SK-N-SH (cell line): Measurements from ENCODE around the gene OSGEP. TPM values are rescaled to one million over a fixed set of nuclear protein-coding genes. Genes with fewer than 3 reads are reported as not detected.

Experiments
- CTCF ChIA-PET: fragments of 300-600, 350-600 bp; formaldehyde crosslinking; extraction: SDS; loops from one replicate; lab custom pipeline; 2021; lab: Yijun Ruan, JAX
- POLR2A ChIA-PET: fragments of 350-600 bp; sonication (Branson Sonifier 250); formaldehyde crosslinking; extraction: SDS; loops from one replicate; lab custom pipeline; 2020; ENCODE audit warnings: antibody characterized with exemption, inconsistent platforms; lab: Yijun Ruan, JAX
- DNase-seq: peaks from one replicate; pipeline ENCODE4 v3.0.0; 2012
- H2AFZ ChIP-seq: fragments of 200-600 bp; sonication (generic); 2 replicates; pipeline ENCODE4 v1.8.1; 2016; ENCODE audit warnings: antibody characterized with exemption, mild to moderate bottlenecking, low read depth
- H3F3A ChIP-seq: fragments of 200-600 bp; sonication (generic); replicated peaks from 2 replicates; pipeline ENCODE3; 2016; ENCODE audit warnings: antibody characterized with exemption, mild to moderate bottlenecking; ENCODE audit not compliant: insufficient read depth
- H3K27ac ChIP-seq, 2 experiments: fragments of 200-500 bp in 1 of 2; fragments of 200-600 bp in 1 of 2; sonication (Bioruptor generic) in 1 of 2; sonication (generic), shearing (Covaris generic) in 1 of 2; 2 replicates each; pipeline versions ENCODE4 v1.5.1 to v1.6.1; 2014 to 2016; ENCODE audit warnings: low read depth in 2 of 2, inconsistent platforms in 1 of 2, low read length in 1 of 2, mild to moderate bottlenecking in 1 of 2, mixed read lengths in 1 of 2
- H3K27me3 ChIP-seq: fragments of 200-600 bp; sonication (generic), shearing (Covaris generic); 2 replicates; pipeline ENCODE4 v1.6.1; 2016; ENCODE audit warnings: mixed run types; ENCODE audit not compliant: insufficient read depth
- H3K36me3 ChIP-seq, 2 experiments: fragments of 200-500 bp in 1 of 2; fragments of 200-600 bp in 1 of 2; sonication (Bioruptor generic) in 1 of 2; sonication (generic) in 1 of 2; replicated peaks in 1 of 2; 2 replicates each; pipeline versions ENCODE3 to v1.5.1; 2014 to 2016; ENCODE audit warnings: low read length in 1 of 2, mild to moderate bottlenecking in 1 of 2; ENCODE audit not compliant: insufficient read depth in 2 of 2, control insufficient read depth in 1 of 2
- H3K4me1 ChIP-seq, 2 experiments: fragments of 200-500 bp in 1 of 2; fragments of 200-600 bp in 1 of 2; sonication (Bioruptor generic) in 1 of 2; sonication (generic), shearing (Covaris generic) in 1 of 2; 2 replicates each; pipeline versions ENCODE4 v1.5.1 to v1.6.1; 2014 to 2016; ENCODE audit warnings: low read depth in 1 of 2, low read length in 1 of 2, mixed run types in 1 of 2; ENCODE audit not compliant: insufficient read depth in 2 of 2, control insufficient read depth in 1 of 2
- H3K4me2 ChIP-seq: fragments of 200-600 bp; sonication (generic), shearing (Covaris generic); 2 replicates; pipeline ENCODE4 v1.6.1; 2017; ENCODE audit warnings: mixed run types
- H3K4me3 ChIP-seq, 2 experiments: fragments of 200-500 bp in 1 of 2; fragments of 200-600 bp in 1 of 2; sonication (Bioruptor generic) in 1 of 2; sonication (generic), shearing (Covaris generic) in 1 of 2; 2 replicates each; pipeline versions ENCODE4 v1.5.1 to v1.8.1; 2014 to 2016; ENCODE audit warnings: low read depth in 2 of 2, inconsistent platforms in 1 of 2, low read length in 1 of 2, mild to moderate bottlenecking in 1 of 2, mixed read lengths in 1 of 2, moderate library complexity in 1 of 2
- H3K79me2 ChIP-seq: fragments of 200-600 bp; sonication (generic); 2 replicates; pipeline ENCODE4 v1.8.1; 2017; ENCODE audit warnings: mild to moderate bottlenecking; ENCODE audit not compliant: insufficient read depth
- H3K9ac ChIP-seq: fragments of 200-600 bp; sonication (generic); 2 replicates; pipeline ENCODE4 v1.6.1; 2017; ENCODE audit warnings: mixed run types
- H3K9me2 ChIP-seq: fragments of 200-600 bp; sonication (generic); 2 replicates; pipeline ENCODE4 v1.6.1; 2017; ENCODE audit warnings: mixed run types
- H3K9me3 ChIP-seq: fragments of 200-600 bp; sonication (generic); 2 replicates; pipeline ENCODE4 v1.6.1; 2017; ENCODE audit warnings: mixed run types, mild to moderate bottlenecking, moderate library complexity
- H4K20me1 ChIP-seq: fragments of 200-600 bp; sonication (generic); 2 replicates; pipeline ENCODE4 v1.6.1; 2017; ENCODE audit warnings: mild to moderate bottlenecking, mixed run types; ENCODE audit not compliant: insufficient read depth
- CHD2 ChIP-seq: fragments of 150-350 bp; IDR thresholded peaks from 2 replicates; pipeline ENCODE4 v1.6.1; 2018; ENCODE audit warnings: low read length; ENCODE audit not compliant: partially characterized antibody
- ELF1 ChIP-seq: IDR thresholded peaks from 2 replicates; pipeline ENCODE4 v1.4.0; 2012
- FOXJ3 ChIP-seq: sonication (generic); formaldehyde crosslinking; IDR thresholded peaks from 2 replicates; pipeline ENCODE4 v1.5.1; 2020; ENCODE audit warnings: mild to moderate bottlenecking, missing genetic modification reagents
- FOXM1 ChIP-seq: IDR thresholded peaks from 2 replicates; pipeline ENCODE4 v1.4.0; 2012; ENCODE audit warnings: low read depth, mild to moderate bottlenecking
- GABPA ChIP-seq: IDR thresholded peaks from 2 replicates; pipeline ENCODE4 v1.4.0; 2012; ENCODE audit warnings: low read depth, mild to moderate bottlenecking
- GATA2 ChIP-seq: sonication (generic); formaldehyde crosslinking; IDR thresholded peaks from 2 replicates; pipeline ENCODE4 v1.5.0; 2020; ENCODE audit warnings: mild to moderate bottlenecking, missing genetic modification reagents
- MEF2A ChIP-seq: IDR thresholded peaks from 2 replicates; pipeline ENCODE4 v1.4.0; 2012; ENCODE audit warnings: low read depth, borderline replicate concordance
- MXI1 ChIP-seq: IDR thresholded peaks from 2 replicates; pipeline ENCODE4 v1.6.1; 2012; ENCODE audit warnings: mild to moderate bottlenecking, low read depth, low read length, improper control_type of control experiment
- NFIC ChIP-seq: IDR thresholded peaks from 2 replicates; pipeline ENCODE4 v1.4.0; 2012; ENCODE audit warnings: borderline replicate concordance
- POLR2AphosphoS5 ChIP-seq: IDR thresholded peaks from 2 replicates; pipeline ENCODE4 v1.6.1; 2012; ENCODE audit warnings: low read depth, low read length
- RAD21 ChIP-seq: IDR thresholded peaks from 2 replicates; pipeline ENCODE4 v1.6.1; 2012; ENCODE audit warnings: mild to moderate bottlenecking, low read length
- RFX5 ChIP-seq: IDR thresholded peaks from 2 replicates; pipeline ENCODE4 v1.6.1; 2012; ENCODE audit warnings: mild to moderate bottlenecking, improper control_type of control experiment, low read length
- TCF12 ChIP-seq: IDR thresholded peaks from 2 replicates; pipeline ENCODE4 v1.4.0; 2012
- USF1 ChIP-seq: IDR thresholded peaks from 2 replicates; pipeline ENCODE4 v1.4.0; 2012; ENCODE audit warnings: low read depth, borderline replicate concordance
- USF2 ChIP-seq: fragments of 150-350 bp; IDR thresholded peaks from 2 replicates; pipeline ENCODE4 v1.6.1; 2017; ENCODE audit warnings: antibody characterized with exemption, low read length, low read depth, borderline replicate concordance
- YY1 ChIP-seq: IDR thresholded peaks from 2 replicates; pipeline ENCODE4 v1.4.0; 2012; ENCODE audit warnings: low read depth, mild to moderate bottlenecking
- ZBTB33 ChIP-seq: IDR thresholded peaks from 2 replicates; pipeline ENCODE4 v1.4.0; 2012; ENCODE audit warnings: low read depth, borderline replicate concordance
- WGBS: methylation state at CpG from one replicate; pipeline ENCODE4 v1.1.6; 2017; ENCODE audit warnings: low lambda C conversion rate; 5-methylcytosine and 5-hydroxymethylcytosine counted together
- polyA plus RNA-seq, 3 experiments: library from polyadenylated mRNA; depleted of rRNA; stranded (reverse); fragments of >200 nt; gene quantifications; 2 replicates each; pipeline ENCODE4 v1.2.3, GENCODE V29; 2012

Gene OSGEP
- polyA plus RNA-seq, 1 of the 3 experiments (the other 2 are of a cell fraction) = 32.9 TPM

- CTCF ChIA-PET = no interaction called here
- no peaks in the 10 kb centered on the region for H4K20me1 ChIP-seq
- DNase-seq = no peak
- no peak overlapping the region for H3K9ac ChIP-seq
- no peaks in the 10 kb centered on the region for H3K9me3 ChIP-seq
- no peak overlapping the region for H3K4me2 ChIP-seq
- no peak overlapping the region for H2AFZ ChIP-seq
- no peaks in the 10 kb centered on the region for H3K9me2 ChIP-seq
- peaks cover 3% of the 10 kb centered on the region for H3F3A ChIP-seq
- WGBS = 100% methylated on average over 2 of the region's 2 CpGs
- POLR2A ChIA-PET = no interaction called here
- no peaks in the 10 kb centered on the region for H3K4me1 ChIP-seq
- H3K27me3 ChIP-seq = no peaks in the 10 kb centered on the region; the same call in 1 of the 2 replicates
- no peak overlapping the region for H3K27ac ChIP-seq
- no peaks in the 10 kb centered on the region for H3K79me2 ChIP-seq
- no peaks in the 10 kb centered on the region for H3K36me3 ChIP-seq
- H3K4me3 ChIP-seq = no peak overlapping the region
- no peak for TF ChIP-seq GATA2 (CRISPR knock-in tag)
- no peak for TF ChIP-seq GABPA
- TF ChIP-seq MEF2A = no peak
- no peak for TF ChIP-seq RFX5
- TF ChIP-seq RAD21 = no peak
- TF ChIP-seq ZBTB33 = no peak
- no peak for TF ChIP-seq NFIC
- TF ChIP-seq ELF1 = no peak
- no peak for TF ChIP-seq USF2
- no peak for TF ChIP-seq POLR2AphosphoS5
These were observed 46.7 kb upstream of the OSGEP start for GRCh38 chr14:20501346-20501745.

- H4K20me1 ChIP-seq = no peaks in the 10 kb centered on the region
- no peak overlapping the region for H2AFZ ChIP-seq
- ChIA-PET CTCF (no interaction called here), POLR2A (no interaction called here)
- no peaks in the 10 kb centered on the region for H3K4me1 ChIP-seq
- no peak for DNase-seq
- WGBS = 50% methylated on average over 5 of the region's 5 CpGs
- no peak overlapping the region for H3K27ac ChIP-seq
- H3K36me3 ChIP-seq = no peaks in the 10 kb centered on the region
- H3K9me2 ChIP-seq = no peaks in the 10 kb centered on the region
- peaks cover 12% of the 10 kb centered on the region; the same call in 1 of the 2 replicates for H3K27me3 ChIP-seq
- H3F3A ChIP-seq = peaks cover 3% of the 10 kb centered on the region
- H3K9me3 ChIP-seq = no peaks in the 10 kb centered on the region
- no peaks in the 10 kb centered on the region for H3K79me2 ChIP-seq
- no peak for TF ChIP-seq NFIC
- no peak for TF ChIP-seq TCF12
- TF ChIP-seq, all 33 proteins: peak for 0
- Histone ChIP-seq H3K9ac (no peak overlapping the region), H3K4me3 (no peak overlapping the region), H3K4me2 (no peak overlapping the region)
These were observed 45.3 kb upstream of the OSGEP start for GRCh38 chr14:20499881-20500280.

- H3K4me3 ChIP-seq = no peak overlapping the region
- no peaks in the 10 kb centered on the region for H4K20me1 ChIP-seq
- H3F3A ChIP-seq = peaks cover 3% of the 10 kb centered on the region
- no peaks in the 10 kb centered on the region for H3K36me3 ChIP-seq
- no peaks in the 10 kb centered on the region for H3K79me2 ChIP-seq
- no peak for DNase-seq
- H3K27ac ChIP-seq = no peak overlapping the region
- H3K4me1 ChIP-seq = no peaks in the 10 kb centered on the region
- H3K4me2 ChIP-seq = no peak overlapping the region
- no peaks in the 10 kb centered on the region for H3K9me3 ChIP-seq
- H3K27me3 ChIP-seq = peaks cover 17% of the 10 kb centered on the region; the same call in 1 of the 2 replicates
- CTCF ChIA-PET = interaction anchor here (1.1 kb wide), 1 partner anchor 12 kb away, joined by 3 read pairs; no protein-coding TSS in a partner anchor
- H3K9ac ChIP-seq = no peak overlapping the region
- no peaks in the 10 kb centered on the region for H3K9me2 ChIP-seq
- no peak overlapping the region for H2AFZ ChIP-seq
- 42% methylated on average over 4 of the region's 4 CpGs for WGBS
- POLR2A ChIA-PET = no interaction called here
- TF ChIP-seq FOXM1 = no peak
- no peak for TF ChIP-seq USF2
- TF ChIP-seq USF1 = no peak
- no peak for TF ChIP-seq CHD2
- TF ChIP-seq YY1 = no peak
- no peak for TF ChIP-seq ZBTB33
- no peak for TF ChIP-seq POLR2AphosphoS5
- no peak for TF ChIP-seq MXI1
- TF ChIP-seq GABPA = no peak
- no peak for TF ChIP-seq NFIC
- TF ChIP-seq FOXJ3 (CRISPR knock-in tag) = no peak
These were observed 44.5 kb upstream of the OSGEP start for GRCh38 chr14:20499108-20499507.
